OCI-LY3 (cell line): ENCODE measurements around the gene TSPYL1.

Experiments used
- EZH2phosphoT487 ChIP-seq: fragments of 200-600 bp; shearing (Covaris generic); IDR thresholded peaks from 2 replicates; pipeline ENCODE4 v1.6.1; 2018; ENCODE audit warnings: antibody characterized with exemption, mixed run types, low read depth
- TF ChIP-seq, protein P1 (sequence below): fragments of 200-600, 300-600 bp; sonication (generic); IDR thresholded peaks from 2 replicates; pipeline ENCODE4 v1.5.1; 2014; ENCODE audit warnings: antibody characterized with exemption, low read length, low read depth

DNA sequence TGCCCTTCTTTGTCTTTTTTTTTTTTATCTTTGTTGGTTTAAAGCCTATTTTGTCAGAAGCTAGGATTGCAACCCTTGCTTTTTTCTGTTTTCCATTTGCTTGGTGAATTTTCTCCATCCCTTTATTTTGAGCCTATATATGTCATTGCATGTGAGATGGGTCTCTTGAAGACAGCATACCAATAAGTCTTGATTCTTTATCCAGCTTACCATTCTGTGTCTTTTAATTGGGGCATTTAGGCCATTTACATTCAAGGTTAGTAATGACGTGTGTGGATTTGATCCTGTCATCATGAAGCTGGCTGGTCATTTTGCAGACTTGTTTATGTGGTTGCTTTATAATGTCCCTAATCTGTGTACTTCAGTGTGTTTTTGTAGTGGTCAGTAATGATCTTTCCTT lies 16.4 kb downstream of the TSPYL1 start:
- no peak for TF ChIP-seq EZH2phosphoT487
- TF ChIP-seq, protein P1, sequence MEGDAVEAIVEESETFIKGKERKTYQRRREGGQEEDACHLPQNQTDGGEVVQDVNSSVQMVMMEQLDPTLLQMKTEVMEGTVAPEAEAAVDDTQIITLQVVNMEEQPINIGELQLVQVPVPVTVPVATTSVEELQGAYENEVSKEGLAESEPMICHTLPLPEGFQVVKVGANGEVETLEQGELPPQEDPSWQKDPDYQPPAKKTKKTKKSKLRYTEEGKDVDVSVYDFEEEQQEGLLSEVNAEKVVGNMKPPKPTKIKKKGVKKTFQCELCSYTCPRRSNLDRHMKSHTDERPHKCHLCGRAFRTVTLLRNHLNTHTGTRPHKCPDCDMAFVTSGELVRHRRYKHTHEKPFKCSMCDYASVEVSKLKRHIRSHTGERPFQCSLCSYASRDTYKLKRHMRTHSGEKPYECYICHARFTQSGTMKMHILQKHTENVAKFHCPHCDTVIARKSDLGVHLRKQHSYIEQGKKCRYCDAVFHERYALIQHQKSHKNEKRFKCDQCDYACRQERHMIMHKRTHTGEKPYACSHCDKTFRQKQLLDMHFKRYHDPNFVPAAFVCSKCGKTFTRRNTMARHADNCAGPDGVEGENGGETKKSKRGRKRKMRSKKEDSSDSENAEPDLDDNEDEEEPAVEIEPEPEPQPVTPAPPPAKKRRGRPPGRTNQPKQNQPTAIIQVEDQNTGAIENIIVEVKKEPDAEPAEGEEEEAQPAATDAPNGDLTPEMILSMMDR = no peak
